Skin of body (tissue), 2 donors: Measurements from ENCODE around the gene NR4A3. TPM values are rescaled to one million over a fixed set of nuclear protein-coding genes. Genes with fewer than 3 reads are reported as not detected.
"Not testable (repeated sequence)": the region's sequence is repeated elsewhere in the genome, so short reads cannot be mapped to it uniquely, and the experiment has no call there.

Experiments
- DNase-seq: peaks from one replicate; lab custom pipeline; 2025; lab: John Stamatoyannopoulos, UW
- total RNA-seq: library from RNA; depleted of rRNA; stranded (reverse); fragments of >200 nt; gene quantifications from one replicate; pipeline ENCODE4 v1.2.3, GENCODE V29; 2014

The NR4A3 gene
- 5.4 TPM for total RNA-seq

- DNase-seq: peak; percentile 96
These were observed at the start of gene NR4A3 for GRCh38 chr9:99821396-99822108. Gene NR4A3, plus strand, starts transcription at chr9:99821885. Its CDS starts 6,158 bp downstream, at chr9:99828043.

GRCh38 chr9:99773468-99774138 is 48.1 kb upstream of the NR4A3 start:
- no peak for DNase-seq

GRCh38 chr9:99778308-99778707 is 43.4 kb upstream of the NR4A3 start:
- no peak for DNase-seq

- no peak for DNase-seq
These were observed 42.8 kb upstream of the NR4A3 start for GRCh38 chr9:99778836-99779235.

DNA sequence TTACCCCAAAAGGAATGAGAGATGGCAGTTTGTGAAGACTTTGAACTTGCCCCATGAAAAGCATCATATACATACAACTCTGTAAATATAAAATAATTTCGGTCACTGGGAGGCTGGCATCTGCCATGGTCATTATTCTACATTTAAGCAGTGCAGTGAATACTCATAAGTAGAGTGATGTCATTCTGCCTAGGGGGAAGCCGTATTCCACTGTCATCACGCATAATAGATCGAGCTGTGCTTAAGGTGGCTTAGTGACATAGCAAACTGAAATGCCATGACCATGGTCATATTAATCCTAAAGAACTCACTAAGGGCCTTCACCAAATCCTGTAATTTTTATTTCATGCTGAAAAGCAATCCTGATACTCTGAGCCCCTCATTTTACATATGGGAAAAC is 42.4 kb upstream of the NR4A3 start:
- DNase-seq: no peak

GRCh38 chr9:99782349-99782748 is 39.3 kb upstream of the NR4A3 start:
- not testable (repeated sequence) for DNase-seq

- no peak for DNase-seq
These were observed 38.5 kb upstream of the NR4A3 start for GRCh38 chr9:99782962-99783718.

DNA sequence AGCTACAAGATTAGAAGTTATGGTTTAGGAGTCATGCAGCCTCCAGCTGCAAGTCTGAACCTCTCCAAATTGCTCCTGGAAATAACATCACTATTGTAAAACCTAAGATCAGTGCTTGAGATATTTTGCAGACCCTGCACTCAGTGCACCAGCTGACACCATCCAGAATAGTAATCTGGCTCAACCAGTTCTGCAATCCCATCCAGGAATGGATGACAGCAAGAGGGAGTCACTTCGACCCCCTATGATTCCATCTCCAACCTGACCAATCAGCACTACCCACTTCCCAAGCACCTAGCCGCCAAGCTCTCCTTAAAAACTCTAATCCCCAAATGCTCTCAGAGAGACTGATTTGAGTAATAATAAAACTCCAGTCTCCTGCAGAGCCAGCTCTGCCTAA is 37.9 kb upstream of the NR4A3 start:
- no peak for DNase-seq

GRCh38 chr9:99785010-99785590 is 36.6 kb upstream of the NR4A3 start:
- DNase-seq: no peak

GRCh38 chr9:99787556-99787955 is 34.1 kb upstream of the NR4A3 start:
- no peak for DNase-seq

GRCh38 chr9:99793528-99793927 is 28.2 kb upstream of the NR4A3 start:
- no peak for DNase-seq

DNA sequence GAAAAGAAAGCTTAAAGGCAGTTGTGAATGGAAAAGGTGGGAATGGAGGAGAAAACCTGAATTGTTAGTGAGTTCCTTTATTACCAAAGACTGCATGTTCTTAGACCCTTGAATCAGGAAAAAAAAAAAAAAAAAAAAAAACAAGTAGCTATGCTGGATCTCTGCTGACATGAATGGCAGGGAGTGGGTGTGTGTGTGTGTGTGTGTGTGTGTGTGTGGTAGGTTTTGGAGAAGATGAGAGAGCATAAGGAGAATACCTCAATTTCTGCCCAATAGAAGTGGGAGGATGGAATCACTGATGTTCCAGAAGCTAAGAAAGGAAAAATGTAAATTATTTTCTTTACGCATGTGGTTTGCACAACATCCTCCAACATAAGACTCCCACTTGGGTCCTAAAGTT is 25.5 kb upstream of the NR4A3 start:
- no peak for DNase-seq

- DNase-seq: no peak
These were observed 19.9 kb upstream of the NR4A3 start for GRCh38 chr9:99801775-99802174.

GRCh38 chr9:99803694-99804093 is 18.0 kb upstream of the NR4A3 start:
- no peak for DNase-seq

GRCh38 chr9:99807276-99807852 is 14.3 kb upstream of the NR4A3 start:
- DNase-seq: peak; percentile 36

GRCh38 chr9:99807956-99808355 is 13.7 kb upstream of the NR4A3 start:
- no peak for DNase-seq

- DNase-seq: no peak
These were observed 13.2 kb upstream of the NR4A3 start for GRCh38 chr9:99808454-99808853.

DNA sequence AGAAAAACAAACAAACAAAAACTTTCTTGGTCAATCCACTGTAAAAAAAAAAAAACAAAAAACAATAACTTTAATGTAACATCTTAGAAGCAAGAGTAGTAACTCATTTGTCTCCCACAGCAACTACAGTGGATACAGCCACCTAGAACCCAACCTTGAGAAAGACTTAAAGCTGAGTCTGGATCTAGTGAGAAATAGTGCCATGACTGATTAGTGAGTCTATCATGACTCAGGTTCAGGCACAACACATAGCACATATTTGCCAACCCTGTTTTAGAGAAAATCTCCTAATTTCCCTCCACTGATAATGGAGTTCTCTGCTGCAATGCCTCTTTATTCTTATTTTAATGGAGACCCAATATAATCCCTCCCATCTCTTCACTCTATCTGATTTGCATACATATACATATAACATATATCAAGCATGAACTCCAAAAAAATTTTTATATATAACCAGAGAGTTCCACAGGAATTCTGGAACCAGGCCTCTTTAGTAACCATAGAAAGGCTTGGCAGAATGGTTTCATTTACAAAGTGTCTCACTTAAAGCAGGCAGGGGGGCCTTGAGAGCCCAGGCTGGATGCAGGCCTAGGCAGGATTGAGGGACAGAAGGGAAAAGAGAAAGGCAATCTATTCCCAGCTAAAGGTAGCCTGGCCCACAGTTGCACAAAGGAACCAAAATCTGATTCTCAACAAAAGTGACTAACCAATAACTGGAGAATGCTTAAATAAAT is 11.9 kb upstream of the NR4A3 start:
- DNase-seq: no peak

- no peak for DNase-seq
These were observed 10.5 kb upstream of the NR4A3 start for GRCh38 chr9:99811172-99811571.

DNA sequence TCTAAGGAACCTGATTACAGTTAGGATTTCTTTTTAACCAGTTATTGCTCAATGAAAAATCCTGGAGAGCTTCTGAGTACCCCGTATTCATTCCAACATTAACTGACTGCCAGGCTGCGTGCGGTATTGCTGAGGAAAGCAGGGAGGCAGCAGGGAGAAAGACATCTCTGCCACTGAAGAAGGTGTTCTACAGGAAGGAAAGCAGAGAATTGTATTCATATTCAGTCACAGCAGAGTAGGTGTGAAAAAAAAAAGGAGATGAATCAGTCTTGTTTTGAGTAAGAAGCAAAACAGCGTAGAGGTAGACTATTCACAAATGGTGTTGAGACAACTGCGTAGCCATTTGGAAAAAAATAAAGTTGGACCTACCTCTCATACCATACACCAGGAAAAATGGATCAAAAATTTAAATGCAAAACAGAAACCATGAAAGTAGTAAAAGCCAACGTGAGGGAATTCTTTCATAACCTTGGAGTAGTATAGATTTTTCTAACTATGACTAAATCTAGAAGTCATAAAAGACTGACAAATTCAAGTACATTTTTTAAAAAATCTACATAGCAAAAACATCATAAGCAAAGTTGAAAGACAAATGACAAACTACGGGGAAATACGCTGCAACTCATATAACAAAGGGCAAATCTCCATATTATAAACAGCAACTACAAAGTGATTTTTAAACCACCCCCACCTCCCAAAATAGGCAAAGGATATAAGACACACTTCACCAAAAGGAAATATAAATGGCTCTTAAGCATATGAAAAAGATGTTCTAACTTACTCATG is 9.9 kb upstream of the NR4A3 start:
- DNase-seq: no peak
